K562 (cell line): ENCODE measurements around the gene NUMB. TPM values are rescaled to one million over a fixed set of nuclear protein-coding genes. Genes with fewer than 3 reads are reported as not detected.

Source experiments
- ATAC-seq: fragments of 200-7000 bp; cut with Tn5 transposase; 3 replicates; pipeline ENCODE4 v1.9.1; 2020; ENCODE audit warnings: moderate library complexity
- BruUV-seq: library from RNA; stranded (reverse); fragments of 400-500 nt; replicated peaks from 2 replicates; lab custom pipeline; 2021; lab: Mats Ljungman, UMichigan
- CTCF ChIA-PET: fragments of 300-600 bp; formaldehyde crosslinking; extraction: SDS; loops from one replicate; lab custom pipeline; 2021; ENCODE audit warnings: low intra/inter-chr PET ratio; lab: Yijun Ruan, JAX
- POLR2A ChIA-PET: fragments of 300-600, 350-650 bp; sonication (Branson Sonifier 250); formaldehyde crosslinking; extraction: SDS; loops from one replicate; lab custom pipeline; 2021; ENCODE audit warnings: antibody characterized with exemption, inconsistent platforms; lab: Yijun Ruan, JAX
- DNase-seq, 4 experiments: peaks; one replicate each; pipeline versions ENCODE4 v3.0.0 to v3.0.0-alpha.2; 2011 to 2018; ENCODE audit warnings: low spot score in 3 of 4, mixed read lengths in 3 of 4; ENCODE audit errors: extremely low read depth in 1 of 4
- FAIRE-seq: peaks from 2 replicates; lab custom pipeline; 2011; peaks lifted over from hg19 to GRCh38; lab: Jason Lieb, UNC
- H2AFZ ChIP-seq: 2 replicates; pipeline ENCODE4 v1.6.0; 2011; ENCODE audit warnings: low read depth, low read length, control low read depth, inconsistent platforms
- H3K27ac ChIP-seq: fragments of 200-600 bp; 3 replicates; pipeline ENCODE4 v1.8.0; 2011; ENCODE audit warnings: low read depth, mild to moderate bottlenecking, control low read depth, inconsistent platforms, low read length, moderate library complexity, mixed read lengths; ENCODE audit errors: extremely low read depth
- H3K27me3 ChIP-seq, 2 experiments: fragments of 300-600 bp in 1 of 2; 2 replicates in 1 of 2; 3 replicates in 1 of 2; pipeline versions ENCODE4 v1.6.0 to v1.8.0; 2011; ENCODE audit warnings: inconsistent platforms in 2 of 2, low read length in 2 of 2, mild to moderate bottlenecking in 1 of 2, mixed read lengths in 1 of 2, moderate library complexity in 1 of 2; ENCODE audit not compliant: control insufficient read depth in 2 of 2, insufficient read depth in 2 of 2
- H3K36me3 ChIP-seq: fragments of 300-600 bp; 3 replicates; pipeline ENCODE4 v1.8.0; 2011; ENCODE audit warnings: mild to moderate bottlenecking, low read length, inconsistent platforms; ENCODE audit not compliant: control insufficient read depth, insufficient read depth
- H3K4me1 ChIP-seq, 2 experiments: fragments of 200-600 bp in 1 of 2; replicated peaks in 1 of 2; 2 replicates in 1 of 2; 3 replicates in 1 of 2; pipeline versions ENCODE4 v1.5.1 to v1.8.0; 2011; ENCODE audit warnings: inconsistent platforms in 2 of 2, low read length in 2 of 2, mild to moderate bottlenecking in 1 of 2, mixed read lengths in 1 of 2, moderate library complexity in 1 of 2; ENCODE audit not compliant: control insufficient read depth in 2 of 2, insufficient read depth in 2 of 2
- H3K4me2 ChIP-seq: 2 replicates; pipeline ENCODE4 v1.6.1; 2011; ENCODE audit warnings: low read length, control low read depth, inconsistent platforms, mixed read lengths; ENCODE audit not compliant: insufficient read depth
- H3K4me3 ChIP-seq: fragments of 200-600 bp; sonication (generic), shearing (Covaris generic); 2 replicates; pipeline ENCODE4 v1.5.1; 2016; ENCODE audit warnings: control low read depth, inconsistent platforms
- H3K79me2 ChIP-seq: fragments of 200-600 bp; 3 replicates; pipeline ENCODE4 v1.8.0; 2011; ENCODE audit warnings: low read length, inconsistent platforms; ENCODE audit not compliant: control insufficient read depth, insufficient read depth
- H3K9ac ChIP-seq, 2 experiments: 2 replicates each; pipeline versions ENCODE4 v1.6.0 to v1.6.1; 2011; ENCODE audit warnings: low read depth in 2 of 2, low read length in 2 of 2, control low read depth in 1 of 2, inconsistent platforms in 1 of 2, mild to moderate bottlenecking in 1 of 2, mixed read lengths in 1 of 2; ENCODE audit not compliant: insufficient read depth in 1 of 2
- H3K9me1 ChIP-seq: one replicate; pipeline ENCODE4 v1.6.0; 2011; ENCODE audit warnings: inconsistent platforms, mild to moderate bottlenecking, low read length, moderate library complexity; ENCODE audit not compliant: control insufficient read depth, insufficient read depth
- H3K9me3 ChIP-seq: replicated peaks from 2 replicates; pipeline ENCODE4 v1.5.1; 2011; ENCODE audit warnings: low read depth, low read length, inconsistent platforms; ENCODE audit not compliant: control insufficient read depth, insufficient read depth
- H4K20me1 ChIP-seq: replicated peaks from 2 replicates; pipeline ENCODE4 v1.6.1; 2011; ENCODE audit warnings: low read length, inconsistent platforms, mixed read lengths; ENCODE audit not compliant: control insufficient read depth, insufficient read depth
- EP400 ChIP-seq: fragments of 450-650 bp; IDR thresholded peaks from 2 replicates; pipeline ENCODE4 v1.6.1; 2017; ENCODE audit warnings: antibody characterized with exemption, mild to moderate bottlenecking, moderate library complexity
- MLLT1 ChIP-seq, 2 experiments: fragments of 450-650 bp; IDR thresholded peaks; 2 replicates each; pipeline ENCODE4 v1.6.1; 2016
- RBM34 ChIP-seq: fragments of 200-400 bp; formaldehyde crosslinking; IDR thresholded peaks from 2 replicates; pipeline ENCODE4 v1.6.1; 2018; ENCODE audit warnings: low read length, borderline replicate concordance; ENCODE audit not compliant: insufficient read depth
- UBTF ChIP-seq, 2 experiments: IDR thresholded peaks; 2 replicates each; pipeline ENCODE4 v1.6.1; 2012; ENCODE audit warnings: improper control_type of control experiment in 2 of 2, low read depth in 2 of 2, low read length in 2 of 2, borderline replicate concordance in 1 of 2
- ZBTB7A ChIP-seq: IDR thresholded peaks from 2 replicates; pipeline ENCODE4 v1.6.1; 2011; ENCODE audit warnings: low read depth, mild to moderate bottlenecking, low read length, moderate library complexity, borderline replicate concordance; ENCODE audit not compliant: control insufficient read depth
- WGBS: fragments of 100-300 bp; shearing (Covaris generic); methylation state at CpG from one replicate; pipeline ENCODE4 v1.1.6; 2016; ENCODE audit warnings: low coverage, mixed read lengths; ENCODE audit not compliant: insufficient coverage; ENCODE audit errors: missing lambda C conversion rate; 5-methylcytosine and 5-hydroxymethylcytosine counted together
- in situ Hi-C: fragments of 300-500 bp; cut with MboI; formaldehyde crosslinking; loops from 4 replicates; pipeline ENCODE4 v1.15.0; 2018; ENCODE audit warnings: inconsistent platforms, mixed read lengths
- intact Hi-C: fragments of 100-400 bp; cut with micrococcal nuclease; formaldehyde crosslinking; loops from 2 replicates; pipeline ENCODE4 v1.14.2; 2022
- polyA plus RNA-seq, 8 experiments: library from polyadenylated mRNA; depleted of rRNA in 4 of 8; stranded (reverse) in 5 of 8; unstranded in 3 of 8; fragments of >200 nt; fragmentation: Nextera tagmentation in 2 of 8; fragmentation: Illumina TruSeq in 1 of 8; extraction: Ambion mirVana in 2 of 8; extraction: Trizol in 1 of 8; gene quantifications; 2 replicates each; pipeline versions ENCODE4 v1.2.1 to v1.2.3, GENCODE V29; 2011 to 2014; ENCODE audit warnings: inconsistent platforms in 1 of 8, missing spikeins in 1 of 8
- total RNA-seq, 7 experiments: library from RNA; depleted of rRNA in 6 of 7; stranded (reverse); fragments of >200 nt in 6 of 7; fragmentation: Illumina TruSeq in 2 of 7; extraction: Trizol in 2 of 7; gene quantifications; 2 replicates each; pipeline versions ENCODE4 v1.2.1 to v1.2.3, GENCODE V29; 2011 to 2021; ENCODE audit warnings: low replicate concordance in 1 of 7
- TF ChIP-seq, protein P1 (sequence below), 2 experiments: fragments of 450-650 bp; conservative IDR thresholded peaks; 2 replicates each; pipeline ENCODE4 v1.6.1; 2017; ENCODE audit warnings: mild to moderate bottlenecking in 2 of 2, moderate library complexity in 2 of 2

NUMB gene
- total and polyA plus RNA-seq, 9 of the 15 experiments (the other 6 are each of a cell fraction or from before 2014, with no cell fraction given), result 13.5 to 54.0 (median 32.3) TPM

- FAIRE-seq, result peak; percentile 32
These were observed 1.1 kb downstream of the NUMB start for GRCh38 chr14:73457041-73457923.

More at GRCh38 chr14:73457041-73457923, 1.1 kb downstream of the NUMB start:
- Histone ChIP-seq H3K9me1 (no peaks in the 10 kb centered on the region), H3K4me2 (peak overlapping the region; percentile 81), H3K36me3 (no peaks in the 10 kb centered on the region; the same call in 2 of the 3 replicates), H4K20me1 (no peaks in the 10 kb centered on the region; the same call in 1 of the 2 replicates), H3K4me1 (peaks cover 16 to 35% of the 10 kb centered on the region in 2 experiments; a peak in 4 of 5 replicates), H3K79me2 (peaks cover 61% of the 10 kb centered on the region), H3K4me3 (peak overlapping the region; percentile 89), H3K9me3 (no peaks in the 10 kb centered on the region), H2AFZ (peak overlapping the region; percentile 76), H3K27ac (peak overlapping the region; percentile 79), H3K27me3 (no peaks in the 10 kb centered on the region), H3K9ac (peak overlapping the region; percentile 76 to 95)
- ChIA-PET POLR2A (interaction anchor here (1.1 kb wide), 1 partner anchor 10 kb away, joined by 7 read pairs; no protein-coding TSS in a partner anchor), CTCF (no interaction called here)
- BruUV-seq, result no TSS peak
- TF ChIP-seq ZBTB7A, result peak; percentile 38; the same call in 1 of the 2 replicates
- peak; percentile 47 to 76; a peak in 2 of 4 replicates for TF ChIP-seq UBTF (IDR thresholded peaks at IDR 0.05; ENCODE audit: borderline replicate concordance in 1 of 2, low read depth in 2 of 2, low read length in 2 of 2)
- TF ChIP-seq RBM34, result no peak
- TF ChIP-seq, protein P1, sequence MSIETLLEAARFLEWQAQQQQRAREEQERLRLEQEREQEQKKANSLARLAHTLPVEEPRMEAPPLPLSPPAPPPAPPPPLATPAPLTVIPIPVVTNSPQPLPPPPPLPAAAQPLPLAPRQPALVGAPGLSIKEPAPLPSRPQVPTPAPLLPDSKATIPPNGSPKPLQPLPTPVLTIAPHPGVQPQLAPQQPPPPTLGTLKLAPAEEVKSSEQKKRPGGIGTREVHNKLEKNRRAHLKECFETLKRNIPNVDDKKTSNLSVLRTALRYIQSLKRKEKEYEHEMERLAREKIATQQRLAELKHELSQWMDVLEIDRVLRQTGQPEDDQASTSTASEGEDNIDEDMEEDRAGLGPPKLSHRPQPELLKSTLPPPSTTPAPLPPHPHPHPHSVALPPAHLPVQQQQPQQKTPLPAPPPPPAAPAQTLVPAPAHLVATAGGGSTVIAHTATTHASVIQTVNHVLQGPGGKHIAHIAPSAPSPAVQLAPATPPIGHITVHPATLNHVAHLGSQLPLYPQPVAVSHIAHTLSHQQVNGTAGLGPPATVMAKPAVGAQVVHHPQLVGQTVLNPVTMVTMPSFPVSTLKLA (conservative IDR thresholded peaks at IDR 0.05), result 0 out of 4 replicates have a peak, but pooled peaks of 1 of the 2 experiments have one; percentile 1
- TF ChIP-seq MLLT1 (IDR thresholded peaks at IDR 0.05), result 0 out of 4 replicates have a peak, but pooled peaks of 1 of the 2 experiments have one; percentile 11
- TF ChIP-seq EP400, result 0 out of 2 replicates have a peak, but pooled peaks have one; percentile 8
- intact Hi-C loops, result no loop called here
- peak in 2 of 4 experiments; percentile 4 to 54 for DNase-seq
- in situ Hi-C loops, result loop anchor here (25.0 kb wide), 2 partner anchors 420 to 945 kb away; partner anchors contain the start of gene ZFYVE1
- ATAC-seq, result peak; percentile 7
- WGBS, result under 1% methylated on average over 18 of the region's 24 CpGs
